GM12864 (cell line): ENCODE results near the gene MAST2.
"Not testable (repeated sequence)": the region's sequence is repeated elsewhere in the genome, so short reads cannot be mapped to it uniquely, and the experiment has no call there.

Experiments
- DNase-seq: peaks from one replicate; pipeline ENCODE4 v3.0.0-alpha.2; 2011; ENCODE audit warnings: low read depth
- H3K4me3 ChIP-seq: 2 replicates; pipeline ENCODE4 v1.5.1; 2011; ENCODE audit warnings: mild to moderate bottlenecking, low read depth, low read length, control low read depth
- TF ChIP-seq, protein P1 (sequence below): IDR thresholded peaks from 2 replicates; pipeline ENCODE4 v1.5.1; 2011; ENCODE audit warnings: low read depth, mild to moderate bottlenecking, moderate library complexity, low read length, control low read depth, inconsistent platforms; ENCODE audit errors: missing control alignments

The MAST2 gene

DNA sequence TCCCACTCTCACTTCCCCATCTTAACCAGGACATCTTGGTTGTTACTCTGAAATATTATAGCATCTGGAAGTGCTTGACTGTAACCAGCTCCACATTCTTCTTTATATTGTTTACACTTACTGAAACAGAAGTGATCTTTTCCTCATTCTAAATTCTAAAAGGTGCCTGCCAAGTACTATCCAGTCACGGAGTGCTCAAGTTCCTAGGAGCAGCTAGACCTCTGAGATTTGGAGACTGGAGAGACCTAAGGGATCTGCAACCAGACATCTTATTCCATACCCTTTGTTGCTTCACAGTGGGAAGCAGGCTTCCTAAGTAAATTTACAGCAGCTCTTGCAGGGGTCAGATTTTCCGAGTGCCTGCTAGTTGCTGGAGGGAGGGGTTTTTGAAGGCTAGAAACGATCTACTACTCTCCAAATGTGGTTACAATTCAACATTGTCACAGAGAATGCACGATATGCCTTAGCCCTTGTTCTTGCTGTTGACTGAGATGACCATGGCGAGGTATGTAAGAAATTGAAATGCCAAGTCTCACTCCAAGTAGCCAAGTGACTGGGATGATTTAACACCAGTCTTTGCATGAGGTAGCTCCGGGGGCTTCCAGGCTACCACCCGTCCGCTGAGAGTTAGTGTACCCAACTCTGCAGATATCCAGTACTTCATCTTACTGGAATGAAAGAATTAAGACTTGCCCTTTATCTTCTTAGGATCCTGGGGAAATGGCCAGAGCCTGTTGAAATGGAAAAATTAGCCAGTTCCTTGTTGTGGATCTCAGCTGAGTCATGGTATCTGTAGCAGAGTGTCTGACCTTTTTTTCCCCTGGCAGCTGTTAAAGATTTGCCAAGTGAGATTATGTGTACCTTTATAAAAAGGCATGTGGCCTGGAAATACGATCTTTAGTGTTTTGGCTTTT lies 150.8 kb downstream of the MAST2 start:
- DNase-seq: no peak
- TF ChIP-seq, protein P1, sequence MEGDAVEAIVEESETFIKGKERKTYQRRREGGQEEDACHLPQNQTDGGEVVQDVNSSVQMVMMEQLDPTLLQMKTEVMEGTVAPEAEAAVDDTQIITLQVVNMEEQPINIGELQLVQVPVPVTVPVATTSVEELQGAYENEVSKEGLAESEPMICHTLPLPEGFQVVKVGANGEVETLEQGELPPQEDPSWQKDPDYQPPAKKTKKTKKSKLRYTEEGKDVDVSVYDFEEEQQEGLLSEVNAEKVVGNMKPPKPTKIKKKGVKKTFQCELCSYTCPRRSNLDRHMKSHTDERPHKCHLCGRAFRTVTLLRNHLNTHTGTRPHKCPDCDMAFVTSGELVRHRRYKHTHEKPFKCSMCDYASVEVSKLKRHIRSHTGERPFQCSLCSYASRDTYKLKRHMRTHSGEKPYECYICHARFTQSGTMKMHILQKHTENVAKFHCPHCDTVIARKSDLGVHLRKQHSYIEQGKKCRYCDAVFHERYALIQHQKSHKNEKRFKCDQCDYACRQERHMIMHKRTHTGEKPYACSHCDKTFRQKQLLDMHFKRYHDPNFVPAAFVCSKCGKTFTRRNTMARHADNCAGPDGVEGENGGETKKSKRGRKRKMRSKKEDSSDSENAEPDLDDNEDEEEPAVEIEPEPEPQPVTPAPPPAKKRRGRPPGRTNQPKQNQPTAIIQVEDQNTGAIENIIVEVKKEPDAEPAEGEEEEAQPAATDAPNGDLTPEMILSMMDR: no peak
- no peak overlapping the region for H3K4me3 ChIP-seq

DNA sequence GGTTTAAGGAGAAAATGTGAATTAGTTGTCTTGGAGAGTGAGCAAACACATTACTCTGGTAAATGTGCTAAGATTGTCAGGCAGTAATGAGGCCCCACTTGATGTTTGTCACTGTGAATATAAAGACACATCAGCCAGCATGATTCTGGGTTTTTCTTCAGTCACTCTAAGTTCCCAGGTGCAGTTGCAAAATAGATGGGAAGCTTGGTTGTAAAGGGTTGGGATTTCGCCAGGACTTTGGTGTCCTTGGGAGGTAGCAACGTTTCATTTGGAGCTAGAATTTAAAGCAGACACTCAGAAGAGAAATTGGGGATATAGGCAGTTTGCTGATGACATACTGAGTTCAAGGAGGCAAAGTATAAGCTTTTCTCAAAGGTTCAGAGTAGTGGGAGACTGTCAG lies 154.3 kb downstream of the MAST2 start:
- H3K4me3 ChIP-seq: no peak overlapping the region
- TF ChIP-seq, protein P1: no peak
- no peak for DNase-seq

DNA sequence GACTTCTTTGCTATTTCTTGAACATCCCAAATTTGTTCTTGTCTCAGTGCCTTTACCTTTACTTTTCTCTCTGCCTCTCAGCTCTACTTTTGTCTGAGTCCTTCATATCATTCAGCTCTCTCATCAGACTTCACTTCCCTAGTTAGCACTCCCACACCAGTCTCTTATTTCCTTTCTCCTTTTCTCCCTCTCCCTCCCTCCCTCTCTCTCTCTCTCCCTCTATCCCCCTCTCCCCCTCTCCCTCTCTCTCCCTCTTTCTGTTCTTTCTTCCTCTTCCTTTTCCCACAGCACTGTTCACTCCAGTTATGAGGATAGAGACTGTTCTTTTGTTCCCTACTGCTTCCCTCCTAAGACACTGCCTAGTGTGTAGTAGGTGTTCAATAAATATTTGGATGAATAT lies 154.9 kb downstream of the MAST2 start:
- no peak for DNase-seq
- no peak overlapping the region for H3K4me3 ChIP-seq
- TF ChIP-seq, protein P1: no peak

DNA sequence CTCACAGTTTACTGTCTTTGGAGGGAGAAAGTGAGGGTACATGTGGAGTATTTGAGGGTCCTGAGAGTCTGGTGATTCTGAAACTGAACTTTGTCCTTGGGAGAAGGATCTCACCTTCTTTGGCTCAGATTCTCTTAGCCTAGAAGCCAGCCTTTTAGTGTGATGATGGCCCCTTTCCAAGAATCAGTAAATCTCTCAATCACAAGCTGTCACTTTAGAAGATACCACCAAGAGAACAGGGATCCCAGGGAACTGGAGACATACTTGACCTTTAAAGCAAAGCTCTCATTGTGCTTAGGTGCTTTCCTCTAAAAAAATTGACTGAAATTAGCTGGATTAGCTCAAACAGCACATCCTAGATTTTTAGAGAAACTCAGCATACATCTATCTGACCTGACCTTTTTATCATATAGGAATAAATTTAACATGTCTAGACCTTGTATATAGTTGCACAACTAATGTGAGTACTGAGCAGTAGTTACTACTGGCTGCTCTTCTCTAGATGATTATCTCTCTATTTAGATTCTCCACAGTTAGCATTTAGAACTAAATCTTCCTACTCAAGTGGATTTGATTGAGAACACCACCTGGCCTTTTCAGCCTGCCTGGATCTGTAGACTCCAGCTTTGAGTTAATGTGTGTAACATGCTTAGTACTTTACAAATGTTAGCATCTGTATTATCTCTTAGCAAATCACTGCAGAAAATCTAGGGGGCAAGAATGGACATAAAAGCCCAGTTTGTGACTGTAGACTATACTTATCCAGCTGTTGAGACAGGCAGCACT lies 157.7 kb downstream of the MAST2 start:
- DNase-seq: no peak
- TF ChIP-seq, protein P1: no peak
- no peak overlapping the region for H3K4me3 ChIP-seq

DNA sequence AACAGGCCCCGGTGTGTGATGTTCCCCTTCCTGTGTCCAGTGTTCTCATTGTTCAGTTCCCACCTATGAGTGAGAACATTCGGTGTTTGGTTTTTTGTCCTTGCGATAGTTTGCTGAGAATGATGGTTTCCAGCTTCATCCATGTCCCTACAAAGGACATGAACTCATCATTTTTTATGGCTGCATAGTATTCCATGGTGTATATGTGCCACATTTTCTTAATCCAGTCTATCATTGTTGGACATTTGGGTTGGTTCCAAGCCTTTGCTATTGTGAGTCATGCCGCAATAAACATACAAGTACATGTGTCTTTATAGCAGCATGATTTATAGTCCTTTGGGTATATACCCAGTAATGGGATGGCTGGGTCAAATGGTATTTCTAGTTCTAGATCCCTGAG lies 158.5 kb downstream of the MAST2 start:
- DNase-seq, H3K4me3 ChIP-seq: not testable (repeated sequence)

DNA sequence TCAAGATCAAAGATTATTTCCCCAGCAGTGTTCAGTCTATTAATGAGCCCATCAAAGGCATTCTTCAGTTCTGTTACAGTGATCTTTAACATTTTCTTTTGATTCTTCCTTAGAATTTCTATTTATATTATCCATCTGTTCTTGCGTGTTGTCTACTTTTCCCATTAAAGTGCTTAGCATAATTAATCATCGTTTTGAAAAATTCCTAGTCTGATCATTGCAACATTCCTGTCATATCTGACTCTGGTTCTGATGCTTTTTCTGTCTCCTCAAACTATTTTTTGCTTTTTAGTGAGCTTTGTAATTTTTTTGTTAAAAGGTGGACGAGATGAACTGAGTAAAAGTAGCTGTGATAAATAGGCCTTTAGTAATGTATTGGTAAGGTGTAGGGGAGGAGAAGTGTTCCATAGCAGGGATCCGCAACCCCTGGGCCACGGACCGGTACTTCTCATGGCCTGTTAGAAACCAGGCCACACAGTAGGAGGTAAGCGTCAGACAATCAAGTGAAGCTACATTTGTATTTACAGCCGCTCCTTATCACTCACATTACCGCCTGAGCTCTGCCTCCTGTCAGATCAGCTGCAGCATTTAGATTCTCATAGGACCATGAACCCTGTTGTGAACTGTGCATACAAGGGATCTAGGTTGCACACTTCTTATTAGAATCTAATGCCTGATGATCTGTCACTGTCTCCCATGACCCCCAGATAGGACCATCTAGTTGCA lies 165.7 kb downstream of the MAST2 start:
- no peak for DNase-seq
- no peak overlapping the region for H3K4me3 ChIP-seq
- TF ChIP-seq, protein P1: no peak

DNA sequence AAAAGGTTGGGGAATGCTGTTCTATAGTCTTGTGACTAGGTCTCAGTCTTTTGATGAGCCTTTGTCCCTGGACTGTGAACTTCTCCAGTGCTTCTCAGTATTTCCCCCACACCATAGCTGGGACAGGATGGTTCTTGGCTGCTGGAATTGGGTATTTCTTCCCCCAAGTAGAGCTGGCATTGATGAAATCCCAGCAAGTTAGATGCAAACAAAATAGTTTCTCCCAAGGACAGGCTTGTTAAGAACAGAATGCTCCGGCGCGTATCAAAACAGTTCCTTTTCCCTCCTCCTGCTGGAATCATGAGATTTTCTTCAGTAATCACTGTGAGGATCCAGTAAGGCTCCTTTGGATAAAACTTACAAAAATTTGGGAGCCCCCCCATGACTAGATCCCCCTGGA lies 166.5 kb downstream of the MAST2 start:
- TF ChIP-seq, protein P1: no peak
- no peak overlapping the region for H3K4me3 ChIP-seq
- no peak for DNase-seq
